Measurements from ENCODE around the gene VSTM1. TPM values are rescaled to one million over a fixed set of nuclear protein-coding genes. Genes with fewer than 3 reads are reported as not detected.

Gene VSTM1
- total RNA-seq, 2 experiments from 2014 or later: not detected

DNA sequence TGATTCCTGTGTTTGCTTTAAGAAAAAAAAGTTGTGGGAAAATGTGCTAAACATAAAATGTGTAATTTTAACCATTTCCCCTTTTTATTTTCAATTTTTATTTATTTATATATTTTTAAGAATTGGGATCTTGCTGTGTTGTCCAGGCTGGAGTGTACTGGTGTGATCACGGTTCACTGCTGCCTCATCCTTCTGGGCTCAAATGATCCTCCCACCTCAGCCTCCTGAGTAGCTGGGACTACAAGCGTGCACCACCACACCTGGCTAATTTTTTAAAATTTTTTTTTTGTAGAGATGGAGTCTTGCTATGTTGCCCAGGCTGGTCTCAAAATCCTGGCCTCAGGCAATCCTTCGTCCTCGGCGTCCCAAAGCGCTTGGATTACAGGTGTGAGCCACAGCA is 53.2 kb downstream of the VSTM1 start:
- Histone ChIP-seq H3K27ac (ENCODE audit: low read depth, low read length, poor library complexity, severe bottlenecking) (no peak overlapping the region), H3K36me3 (ENCODE audit: insufficient read depth, low read length) (no peaks in the 10 kb centered on the region), H3K9me3 (ENCODE audit: low read length) (no peaks in the 10 kb centered on the region), H3K4me1 (ENCODE audit: insufficient read depth, low read length, poor library complexity, severe bottlenecking) (no peaks in the 10 kb centered on the region), H3K79me2 (ENCODE audit: insufficient read depth, low read depth, low read length) (no peaks in the 10 kb centered on the region), H3K9me2 (ENCODE audit: insufficient read depth, low read length) (no peaks in the 10 kb centered on the region), H3K4me2 (ENCODE audit: low read length) (no peak overlapping the region), H2AFZ (ENCODE audit: low read length) (no peak overlapping the region), H4K20me1 (ENCODE audit: insufficient read depth, low read length) (no peaks in the 10 kb centered on the region), H3K4me3 (ENCODE audit: low read depth, low read length, poor library complexity, severe bottlenecking) (no peak overlapping the region)
- no peak for TF ChIP-seq EZH2phosphoT487 (IDR thresholded peaks at IDR 0.05; ENCODE audit: borderline replicate concordance, low read depth, low read length)
- TF ChIP-seq, protein P1, sequence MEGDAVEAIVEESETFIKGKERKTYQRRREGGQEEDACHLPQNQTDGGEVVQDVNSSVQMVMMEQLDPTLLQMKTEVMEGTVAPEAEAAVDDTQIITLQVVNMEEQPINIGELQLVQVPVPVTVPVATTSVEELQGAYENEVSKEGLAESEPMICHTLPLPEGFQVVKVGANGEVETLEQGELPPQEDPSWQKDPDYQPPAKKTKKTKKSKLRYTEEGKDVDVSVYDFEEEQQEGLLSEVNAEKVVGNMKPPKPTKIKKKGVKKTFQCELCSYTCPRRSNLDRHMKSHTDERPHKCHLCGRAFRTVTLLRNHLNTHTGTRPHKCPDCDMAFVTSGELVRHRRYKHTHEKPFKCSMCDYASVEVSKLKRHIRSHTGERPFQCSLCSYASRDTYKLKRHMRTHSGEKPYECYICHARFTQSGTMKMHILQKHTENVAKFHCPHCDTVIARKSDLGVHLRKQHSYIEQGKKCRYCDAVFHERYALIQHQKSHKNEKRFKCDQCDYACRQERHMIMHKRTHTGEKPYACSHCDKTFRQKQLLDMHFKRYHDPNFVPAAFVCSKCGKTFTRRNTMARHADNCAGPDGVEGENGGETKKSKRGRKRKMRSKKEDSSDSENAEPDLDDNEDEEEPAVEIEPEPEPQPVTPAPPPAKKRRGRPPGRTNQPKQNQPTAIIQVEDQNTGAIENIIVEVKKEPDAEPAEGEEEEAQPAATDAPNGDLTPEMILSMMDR (conservative IDR thresholded peaks at IDR 0.05; ENCODE audit: low read length): no peak
- no peak for DNase-seq (ENCODE audit: low spot score)
- ChIA-PET CTCF (ENCODE audit: unreplicated experiment) (no interaction called here), POLR2A (no interaction called here)
- intact Hi-C loops (cut with micrococcal nuclease; ENCODE audit: unreplicated experiment): no loop called here
- no TSS peak for BruUV-seq (replicated peaks)

DNA sequence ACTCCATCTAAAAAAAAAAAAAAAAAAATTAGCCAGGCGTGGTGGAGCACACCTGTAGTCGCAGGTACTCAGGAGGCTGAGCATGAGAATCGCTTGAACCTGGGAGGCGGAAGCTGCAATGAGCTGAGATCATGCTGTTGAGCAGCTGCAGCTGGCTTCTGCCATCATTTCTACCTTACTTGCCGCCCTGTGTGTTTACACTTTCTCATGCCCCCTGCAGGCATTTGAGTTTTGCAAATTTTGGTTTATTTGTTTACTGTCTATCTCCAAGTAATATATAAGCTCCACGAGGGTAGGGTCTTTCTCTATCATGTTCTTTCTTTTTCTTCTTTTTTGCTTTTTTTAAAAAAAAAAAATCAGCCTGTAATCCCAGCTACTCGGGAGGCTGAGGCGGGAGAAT is 54.3 kb downstream of the VSTM1 start:
- TF ChIP-seq, protein P1 (conservative IDR thresholded peaks at IDR 0.05; ENCODE audit: low read length): no peak
- TF ChIP-seq EZH2phosphoT487 (IDR thresholded peaks at IDR 0.05; ENCODE audit: borderline replicate concordance, low read depth, low read length): no peak
- no peaks in the 10 kb centered on the region for H4K20me1 ChIP-seq (ENCODE audit: insufficient read depth, low read length)
- intact Hi-C loops (cut with micrococcal nuclease; ENCODE audit: unreplicated experiment): no loop called here
- DNase-seq (ENCODE audit: low spot score): no peak
- no peaks in the 10 kb centered on the region for H3K36me3 ChIP-seq (ENCODE audit: insufficient read depth, low read length)
- no peak overlapping the region for H3K4me2 ChIP-seq (ENCODE audit: low read length)
- H3K4me1 ChIP-seq (ENCODE audit: insufficient read depth, low read length, poor library complexity, severe bottlenecking): no peaks in the 10 kb centered on the region
- no peak overlapping the region for H2AFZ ChIP-seq (ENCODE audit: low read length)
- BruUV-seq (replicated peaks): no TSS peak
- no peaks in the 10 kb centered on the region for H3K9me2 ChIP-seq (ENCODE audit: insufficient read depth, low read length)
- no peak overlapping the region for H3K27ac ChIP-seq (ENCODE audit: low read depth, low read length, poor library complexity, severe bottlenecking)
- H3K4me3 ChIP-seq (ENCODE audit: low read depth, low read length, poor library complexity, severe bottlenecking): no peak overlapping the region
- H3K79me2 ChIP-seq (ENCODE audit: insufficient read depth, low read depth, low read length): no peaks in the 10 kb centered on the region
- H3K9me3 ChIP-seq (ENCODE audit: low read length): no peaks in the 10 kb centered on the region
- POLR2A ChIA-PET: no interaction called here
- CTCF ChIA-PET (ENCODE audit: unreplicated experiment): no interaction called here

DNA sequence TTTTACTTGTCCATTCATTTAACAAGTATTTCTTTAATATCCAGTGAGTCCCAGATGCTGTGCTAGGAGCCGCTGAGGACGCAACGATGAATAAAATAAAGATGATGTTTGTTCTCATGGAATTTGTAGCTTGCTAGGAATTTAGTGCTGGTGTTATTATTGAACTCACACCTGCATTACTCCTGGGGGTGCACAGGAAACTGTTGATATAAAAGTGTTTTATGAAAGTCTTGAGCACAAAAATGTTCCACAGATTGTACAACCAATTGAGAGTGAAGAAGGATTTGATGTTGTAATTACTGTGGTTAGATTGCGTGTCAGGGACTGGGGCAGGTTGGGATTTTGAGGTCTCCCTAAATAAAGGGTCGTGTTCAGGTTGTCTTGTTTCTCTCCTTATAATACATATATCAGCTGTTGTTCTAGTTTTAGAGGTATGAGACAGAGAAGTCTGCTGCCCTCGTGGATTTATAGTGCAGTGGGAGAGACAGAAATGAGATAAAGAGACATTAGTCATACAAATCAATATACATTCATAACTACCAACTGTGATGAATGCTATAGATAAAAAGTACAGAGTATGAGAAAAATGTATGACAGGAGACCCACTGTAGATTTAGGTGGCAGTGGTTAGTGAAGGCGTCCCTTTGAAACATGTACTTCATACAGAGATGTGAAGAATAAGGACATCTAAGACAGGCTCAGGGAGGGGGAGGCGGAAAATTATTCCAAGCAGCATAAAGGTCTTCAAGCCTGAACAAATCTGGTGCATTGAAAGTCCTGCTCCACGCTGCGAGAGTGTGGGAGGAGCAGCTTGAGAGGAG is 61.0 kb downstream of the VSTM1 start:
- TF ChIP-seq EZH2phosphoT487 (IDR thresholded peaks at IDR 0.05; ENCODE audit: borderline replicate concordance, low read depth, low read length): no peak
- TF ChIP-seq, protein P1 (conservative IDR thresholded peaks at IDR 0.05; ENCODE audit: low read length): no peak
- CTCF ChIA-PET (ENCODE audit: unreplicated experiment): no interaction called here
- Histone ChIP-seq H3K79me2 (ENCODE audit: insufficient read depth, low read depth, low read length) (no peaks in the 10 kb centered on the region), H3K9me2 (ENCODE audit: insufficient read depth, low read length) (no peaks in the 10 kb centered on the region), H3K4me2 (ENCODE audit: low read length) (no peak overlapping the region), H2AFZ (ENCODE audit: low read length) (no peak overlapping the region), H4K20me1 (ENCODE audit: insufficient read depth, low read length) (no peaks in the 10 kb centered on the region), H3K36me3 (ENCODE audit: insufficient read depth, low read length) (no peaks in the 10 kb centered on the region), H3K9me3 (ENCODE audit: low read length) (no peaks in the 10 kb centered on the region), H3K4me3 (ENCODE audit: low read depth, low read length, poor library complexity, severe bottlenecking) (no peak overlapping the region), H3K27ac (ENCODE audit: low read depth, low read length, poor library complexity, severe bottlenecking) (no peak overlapping the region), H3K4me1 (ENCODE audit: insufficient read depth, low read length, poor library complexity, severe bottlenecking) (no peaks in the 10 kb centered on the region)
- POLR2A ChIA-PET: no interaction called here
- intact Hi-C loops (cut with micrococcal nuclease; ENCODE audit: unreplicated experiment): no loop called here
- BruUV-seq (replicated peaks): no TSS peak
- no peak for DNase-seq (ENCODE audit: low spot score)
